HG02938 (cell line): ENCODE results near the gene POU4F1.
A peak's percentile ranks its signal among the peaks of the same experiment; 100 is the strongest.

Source experiments
- ATAC-seq: cut with Tn5 transposase; IDR thresholded peaks from one replicate; pipeline ENCODE4 v1.9.1; 2021; ENCODE audit warnings: mild to moderate bottlenecking, moderate library complexity; ENCODE audit not compliant: unreplicated experiment

Gene POU4F1

DNA sequence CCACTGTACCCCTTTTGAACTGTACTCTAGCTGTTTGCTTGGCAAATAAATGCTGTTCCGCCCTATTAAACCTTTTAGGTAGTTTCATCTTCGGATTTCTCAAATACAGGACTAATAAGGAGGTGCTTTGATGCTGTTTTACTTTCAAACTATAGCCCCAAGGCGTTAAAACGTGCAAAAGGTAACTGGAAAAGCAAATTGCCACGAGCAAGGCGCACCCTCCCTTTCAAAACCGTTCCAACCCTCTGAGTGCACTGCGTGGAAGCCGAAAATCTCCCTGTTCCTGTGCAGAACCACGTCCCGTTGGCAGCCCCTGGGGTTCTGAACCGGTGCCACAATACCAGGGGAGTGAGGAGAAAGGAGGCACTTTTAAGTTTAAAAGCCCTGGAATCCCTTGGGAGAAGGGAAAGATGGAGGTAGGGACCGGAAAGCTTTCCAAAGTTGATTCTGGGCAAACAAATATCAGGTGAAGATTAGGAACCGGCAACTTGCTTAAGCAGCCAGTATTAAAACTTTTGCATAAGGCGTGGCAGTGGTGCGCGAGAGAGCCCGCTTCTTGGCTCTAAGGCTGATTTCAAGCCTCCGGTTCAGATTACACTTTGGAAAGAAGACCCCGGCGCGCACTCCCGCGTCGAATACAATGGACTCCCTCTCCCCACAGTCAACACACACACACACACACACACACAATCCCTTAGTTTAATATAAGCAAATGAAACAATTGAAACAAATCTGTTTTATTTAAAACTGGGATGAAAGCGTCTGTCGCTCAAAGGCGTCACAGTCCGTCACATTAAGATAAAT is 9.5 kb downstream of the POU4F1 start:
- ATAC-seq = no peak

- ATAC-seq = no peak
Measured at GRCh38 chr13:78593129-78593528, 10.2 kb downstream of the POU4F1 start.

DNA sequence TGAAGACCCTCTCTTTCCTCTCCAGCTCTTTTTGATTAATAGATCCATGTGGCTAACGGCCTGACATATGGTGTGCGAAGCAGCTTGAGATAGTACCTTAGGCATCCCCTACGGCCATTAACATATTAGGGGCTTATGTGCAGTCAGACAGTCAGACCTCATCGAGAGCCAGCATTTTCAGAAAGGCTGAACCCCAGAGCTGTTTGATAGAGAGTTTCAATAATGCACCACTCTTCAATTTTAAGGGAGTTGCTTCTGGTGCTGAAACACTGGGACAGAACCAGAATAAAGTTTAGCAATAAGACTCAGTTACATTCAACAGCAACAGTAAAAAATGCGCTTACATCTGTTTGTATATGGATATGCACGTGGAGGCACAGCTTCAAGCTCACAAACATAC is 10.8 kb downstream of the POU4F1 start:
- no peak for ATAC-seq

- peak; percentile 58 for ATAC-seq
Measured at GRCh38 chr13:78589206-78589605, 14.1 kb downstream of the POU4F1 start.

- no peak for ATAC-seq
Measured at GRCh38 chr13:78587395-78587794, 16.0 kb downstream of the POU4F1 start.

DNA sequence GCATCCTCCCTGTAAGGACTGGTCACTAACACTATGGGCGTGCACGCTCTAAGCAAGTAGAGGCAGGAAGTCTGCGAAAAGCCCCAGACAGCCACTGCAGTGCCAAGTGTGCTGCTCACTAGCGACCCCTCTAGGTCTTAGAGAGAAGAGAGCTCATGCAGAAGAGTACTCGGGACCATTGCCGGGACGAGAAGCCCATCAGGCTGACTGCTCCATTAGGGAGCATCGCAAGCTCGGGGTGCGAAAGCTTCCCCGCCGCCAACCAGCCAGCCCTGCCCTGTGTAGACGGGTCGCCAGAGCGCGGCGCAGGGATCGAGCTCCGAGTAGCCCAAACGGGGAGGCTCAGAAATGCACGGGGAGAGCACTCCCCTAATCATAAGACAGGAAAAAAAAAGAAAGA is 16.6 kb downstream of the POU4F1 start:
- ATAC-seq = no peak

DNA sequence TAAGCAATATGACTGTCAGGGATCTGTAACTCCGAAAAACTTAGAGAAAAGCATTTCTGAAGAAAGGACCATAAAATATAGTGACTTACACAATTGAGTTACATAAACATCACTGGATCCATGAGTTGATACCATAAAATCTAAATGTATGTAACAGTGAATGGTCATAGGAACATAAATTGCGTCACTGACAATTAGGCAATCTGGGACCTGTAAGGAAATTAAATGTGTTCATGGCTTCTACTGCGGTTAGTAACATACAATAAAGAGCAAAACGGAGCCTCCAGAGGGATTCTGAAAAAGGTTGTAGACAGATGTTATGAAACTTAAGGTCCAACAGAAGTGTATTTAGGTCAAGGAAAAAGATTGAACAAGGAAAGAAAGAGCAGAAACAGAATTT is 27.1 kb downstream of the POU4F1 start:
- no peak for ATAC-seq

GRCh38 chr13:78572459-78572858 is 30.9 kb downstream of the POU4F1 start:
- ATAC-seq = no peak

DNA sequence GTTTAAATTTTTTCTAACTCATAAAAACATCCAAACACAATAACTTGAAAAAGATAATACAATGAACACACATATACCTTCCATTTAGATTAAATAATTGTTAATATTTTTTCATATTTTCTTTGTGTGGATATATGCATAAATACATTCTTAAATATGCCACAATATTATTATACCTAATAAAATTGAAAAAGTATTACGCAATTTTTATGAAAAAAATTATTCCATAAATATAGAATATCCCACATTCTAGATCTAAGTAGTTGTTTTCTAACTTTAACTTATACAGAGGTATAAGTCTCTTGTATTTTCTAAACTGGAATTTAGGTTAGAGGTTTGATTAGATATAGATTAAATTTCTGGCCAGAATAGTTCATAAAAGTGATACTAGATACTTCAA is 34.3 kb downstream of the POU4F1 start:
- no peak for ATAC-seq

GRCh38 chr13:78566631-78567030 is 36.7 kb downstream of the POU4F1 start:
- no peak for ATAC-seq

DNA sequence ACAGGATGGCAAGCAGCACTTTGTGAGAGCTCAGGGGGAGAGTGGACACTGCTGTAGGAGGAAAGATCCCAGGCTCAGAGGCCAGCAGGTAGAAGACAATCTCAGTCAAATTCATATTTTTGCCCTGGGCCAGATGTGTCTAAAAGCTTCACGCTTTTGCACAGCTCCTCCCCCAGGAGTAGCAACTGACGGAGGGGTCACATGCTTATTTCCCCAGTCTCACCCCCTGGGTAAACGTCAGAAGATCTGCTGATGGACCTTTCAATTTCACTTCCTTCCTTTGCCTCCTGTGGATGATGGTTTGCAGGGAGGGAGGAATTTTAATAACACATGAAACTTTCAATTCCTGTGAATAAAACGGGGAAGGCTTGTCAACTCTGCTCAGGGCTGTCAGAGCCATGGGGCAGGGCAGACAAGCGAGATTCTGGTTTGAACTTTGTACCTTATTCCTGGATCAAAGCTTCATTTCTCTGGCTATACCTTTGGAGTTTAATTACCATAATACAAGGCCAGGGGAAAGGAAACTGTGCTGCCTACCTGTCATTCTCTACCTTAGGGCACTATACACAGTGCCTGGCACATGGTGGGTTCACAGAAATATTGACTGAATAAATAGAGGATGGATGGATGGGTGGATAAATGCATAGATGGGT is 41.0 kb downstream of the POU4F1 start:
- no peak for ATAC-seq
